Activated CD8-positive, alpha-beta memory T cell treated with anti-CD3 and anti-CD28 coated beads, Interleukin-2, amount 50 U/mL, for 24 hours (primary cell): ENCODE results near the gene FBL.
"Not testable (repeated sequence)": the region's sequence is repeated elsewhere in the genome, so short reads cannot be mapped to it uniquely, and the experiment has no call there.

ENCODE experiments used
- DNase-seq: peaks from one replicate; pipeline ENCODE4 v3.0.0-alpha.2; 2020; ENCODE audit errors: extremely low read depth

The FBL gene

GRCh38 chr19:39876486-39876885 is 30.3 kb upstream of the FBL start:
- DNase-seq = not testable (repeated sequence)

GRCh38 chr19:39875401-39875864 is 29.3 kb upstream of the FBL start:
- DNase-seq = not testable (repeated sequence)

GRCh38 chr19:39874404-39874803 is 28.2 kb upstream of the FBL start:
- no peak for DNase-seq

GRCh38 chr19:39873385-39873784 is 27.2 kb upstream of the FBL start:
- DNase-seq = no peak

GRCh38 chr19:39871886-39872866 is 26.0 kb upstream of the FBL start:
- no peak for DNase-seq

- no peak for DNase-seq
These were observed 25.2 kb upstream of the FBL start for GRCh38 chr19:39871362-39871761.

- no peak for DNase-seq
These were observed 24.2 kb upstream of the FBL start for GRCh38 chr19:39870171-39870971.

- DNase-seq = no peak
These were observed 21.8 kb upstream of the FBL start for GRCh38 chr19:39867952-39868351.

GRCh38 chr19:39867133-39867532 is 21.0 kb upstream of the FBL start:
- DNase-seq = no peak

- no peak for DNase-seq
These were observed 19.8 kb upstream of the FBL start for GRCh38 chr19:39865953-39866352.

- no peak for DNase-seq
These were observed 19.0 kb upstream of the FBL start for GRCh38 chr19:39865186-39865585.

GRCh38 chr19:39864118-39864517 is 17.9 kb upstream of the FBL start:
- DNase-seq = no peak

- DNase-seq = no peak
These were observed 12.4 kb upstream of the FBL start for GRCh38 chr19:39858541-39858940.

GRCh38 chr19:39852882-39853281 is 6.7 kb upstream of the FBL start:
- DNase-seq = no peak

- no peak for DNase-seq
These were observed 4.7 kb upstream of the FBL start for GRCh38 chr19:39850892-39851291.

GRCh38 chr19:39848392-39848791 is 2.2 kb upstream of the FBL start:
- DNase-seq = no peak

- no peak for DNase-seq
These were observed 1.3 kb upstream of the FBL start for GRCh38 chr19:39847525-39847924.

GRCh38 chr19:39846678-39847486 is 703 bp upstream of the FBL start:
- no peak for DNase-seq

GRCh38 chr19:39845584-39845932 is 621 bp downstream of the FBL start:
- DNase-seq = no peak

GRCh38 chr19:39845172-39845571 is 1.0 kb downstream of the FBL start:
- no peak for DNase-seq

GRCh38 chr19:39843919-39844793 is 2.0 kb downstream of the FBL start:
- no peak for DNase-seq
